ENCODE measurements around the gene RAB11FIP3. TPM values are rescaled to one million over a fixed set of nuclear protein-coding genes. Genes with fewer than 3 reads are reported as not detected.
"Not testable (repeated sequence)": the region's sequence is repeated elsewhere in the genome, so short reads cannot be mapped to it uniquely, and the experiment has no call there.

The RAB11FIP3 gene
- 12.9 and 15.2 TPM in 2 replicates for total RNA-seq (2012; rRNA removed)

- Histone ChIP-seq H3K4me2 (ENCODE audit: low read length) (peak within 1 kb of the TSS; percentile 85), H3K27me3 (ENCODE audit: control insufficient read depth, insufficient read depth, low read length) (no peaks in the 10 kb centered on the region), H3K36me3 (ENCODE audit: insufficient read depth, low read length) (peaks cover 4% of the 10 kb centered on the region), H3K9me3 (replicated peaks; ENCODE audit: low read length) (no peaks in the 10 kb centered on the region), H3K4me3 (ENCODE audit: low read length) (peak within 1 kb of the TSS; percentile 88), H3K4me1 (ENCODE audit: control insufficient read depth, insufficient read depth, low read length) (peaks cover 39% of the 10 kb centered on the region), H3K9ac (ENCODE audit: low read depth, low read length) (peak within 1 kb of the TSS; percentile 74)
These were observed at the start of gene RAB11FIP3 for GRCh38 chr16:425082-425718. RAB11FIP3 (plus strand) TSS chr16:425649; CDS start chr16:426007, 358 bp downstream.

GRCh38 chr16:375927-376816 is 49.3 kb upstream of the RAB11FIP3 start:
- no peak overlapping the region for H3K4me3 ChIP-seq (ENCODE audit: low read length)
- H3K36me3 ChIP-seq (ENCODE audit: insufficient read depth, low read length) = peaks cover 44% of the 10 kb centered on the region
- H3K27me3 ChIP-seq (ENCODE audit: control insufficient read depth, insufficient read depth, low read length) = no peaks in the 10 kb centered on the region
- H3K4me2 ChIP-seq (ENCODE audit: low read length) = no peak overlapping the region
- H3K4me1 ChIP-seq (ENCODE audit: control insufficient read depth, insufficient read depth, low read length) = no peaks in the 10 kb centered on the region
- no peak overlapping the region for H3K9ac ChIP-seq (ENCODE audit: low read depth, low read length)
- no peaks in the 10 kb centered on the region for H3K9me3 ChIP-seq (replicated peaks; ENCODE audit: low read length)

GRCh38 chr16:376817-377418 is 48.5 kb upstream of the RAB11FIP3 start:
- H3K4me1 ChIP-seq (ENCODE audit: control insufficient read depth, insufficient read depth, low read length) = no peaks in the 10 kb centered on the region
- H3K27me3 ChIP-seq (ENCODE audit: control insufficient read depth, insufficient read depth, low read length) = no peaks in the 10 kb centered on the region
- H3K4me2 ChIP-seq (ENCODE audit: low read length) = no peak overlapping the region
- H3K4me3 ChIP-seq (ENCODE audit: low read length) = no peak overlapping the region
- no peaks in the 10 kb centered on the region for H3K9me3 ChIP-seq (replicated peaks; ENCODE audit: low read length)
- H3K36me3 ChIP-seq (ENCODE audit: insufficient read depth, low read length) = peaks cover 38% of the 10 kb centered on the region
- no peak overlapping the region for H3K9ac ChIP-seq (ENCODE audit: low read depth, low read length)

DNA sequence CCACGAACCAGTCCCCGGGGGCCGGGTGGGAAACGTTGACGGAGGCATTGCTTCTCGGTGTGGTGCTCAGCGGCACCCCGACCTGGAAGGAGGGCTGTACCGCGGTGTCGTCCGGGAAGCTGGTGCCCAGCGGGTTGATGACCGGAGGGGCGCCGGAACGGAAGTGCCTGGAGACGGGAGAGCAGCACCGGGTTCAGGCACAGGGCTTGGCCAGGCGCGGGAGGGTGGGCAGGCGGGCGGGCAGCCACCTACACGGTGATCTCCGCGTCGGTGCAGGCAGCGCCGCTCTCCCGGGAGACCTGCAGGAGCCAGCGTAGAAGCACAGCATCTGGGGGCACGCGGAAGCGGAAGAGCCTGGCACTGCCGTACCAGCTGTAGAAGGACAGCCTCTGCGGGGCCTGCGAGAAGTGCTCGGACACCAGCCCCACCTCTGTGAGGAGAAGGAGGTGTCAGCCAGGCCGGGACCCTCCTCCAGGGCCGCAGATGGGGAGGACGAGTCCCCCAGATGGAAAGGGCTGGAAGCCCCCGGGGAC is 48.0 kb upstream of the RAB11FIP3 start:
- Histone ChIP-seq H3K4me2 (ENCODE audit: low read length) (no peak overlapping the region), H3K27me3 (ENCODE audit: control insufficient read depth, insufficient read depth, low read length) (no peaks in the 10 kb centered on the region), H3K4me1 (ENCODE audit: control insufficient read depth, insufficient read depth, low read length) (no peaks in the 10 kb centered on the region), H3K9me3 (replicated peaks; ENCODE audit: low read length) (no peaks in the 10 kb centered on the region), H3K9ac (ENCODE audit: low read depth, low read length) (no peak overlapping the region), H3K4me3 (ENCODE audit: low read length) (no peak overlapping the region), H3K36me3 (ENCODE audit: insufficient read depth, low read length) (peaks cover 33% of the 10 kb centered on the region)

- not testable (repeated sequence) for H3K4me1 ChIP-seq (ENCODE audit: control insufficient read depth, insufficient read depth, low read length); H3K4me3 ChIP-seq (ENCODE audit: low read length); H3K9me3 ChIP-seq (replicated peaks; ENCODE audit: low read length); H3K4me2 ChIP-seq (ENCODE audit: low read length); H3K9ac ChIP-seq (ENCODE audit: low read depth, low read length); H3K27me3 ChIP-seq (ENCODE audit: control insufficient read depth, insufficient read depth, low read length)
- H3K36me3 ChIP-seq (ENCODE audit: insufficient read depth, low read length) = peaks cover 28% of the 10 kb centered on the region
These were observed 47.2 kb upstream of the RAB11FIP3 start for GRCh38 chr16:378113-378820.

DNA sequence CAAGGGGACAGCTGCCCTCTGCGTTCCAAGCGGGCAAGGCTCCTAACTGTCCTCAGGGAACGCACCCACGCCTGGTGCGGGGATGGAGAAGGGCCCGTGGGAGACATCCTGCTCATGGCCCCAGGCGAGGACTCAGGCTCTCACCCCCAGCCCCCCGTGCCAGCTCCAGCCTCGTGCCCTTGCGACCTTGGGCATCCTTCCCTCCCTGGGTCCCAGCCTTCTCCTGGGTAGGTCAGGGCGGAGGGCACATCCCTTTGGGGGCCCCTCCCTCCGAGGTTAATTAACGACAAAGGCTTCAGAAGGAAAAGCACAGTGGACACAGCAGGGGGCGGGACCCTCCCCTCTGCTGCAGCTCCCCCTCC is 46.6 kb upstream of the RAB11FIP3 start:
- Histone ChIP-seq H3K36me3 (ENCODE audit: insufficient read depth, low read length) (peaks cover 28% of the 10 kb centered on the region), H3K4me3 (ENCODE audit: low read length) (no peak overlapping the region), H3K4me1 (ENCODE audit: control insufficient read depth, insufficient read depth, low read length) (no peaks in the 10 kb centered on the region), H3K9ac (ENCODE audit: low read depth, low read length) (no peak overlapping the region), H3K4me2 (ENCODE audit: low read length) (no peak overlapping the region), H3K9me3 (replicated peaks; ENCODE audit: low read length) (no peaks in the 10 kb centered on the region), H3K27me3 (ENCODE audit: control insufficient read depth, insufficient read depth, low read length) (no peaks in the 10 kb centered on the region)

- Histone ChIP-seq H3K36me3 (ENCODE audit: insufficient read depth, low read length) (peaks cover 25% of the 10 kb centered on the region), H3K27me3 (ENCODE audit: control insufficient read depth, insufficient read depth, low read length) (no peaks in the 10 kb centered on the region), H3K4me3 (ENCODE audit: low read length) (no peak overlapping the region), H3K4me2 (ENCODE audit: low read length) (no peak overlapping the region), H3K9me3 (replicated peaks; ENCODE audit: low read length) (no peaks in the 10 kb centered on the region), H3K4me1 (ENCODE audit: control insufficient read depth, insufficient read depth, low read length) (no peaks in the 10 kb centered on the region), H3K9ac (ENCODE audit: low read depth, low read length) (no peak overlapping the region)
These were observed 46.1 kb upstream of the RAB11FIP3 start for GRCh38 chr16:379183-379960.

GRCh38 chr16:379961-380761 is 45.3 kb upstream of the RAB11FIP3 start:
- H3K9me3 ChIP-seq (replicated peaks; ENCODE audit: low read length) = no peaks in the 10 kb centered on the region
- no peaks in the 10 kb centered on the region for H3K4me1 ChIP-seq (ENCODE audit: control insufficient read depth, insufficient read depth, low read length)
- peak overlapping the region; percentile 83 for H3K4me3 ChIP-seq (ENCODE audit: low read length)
- peaks cover 17% of the 10 kb centered on the region for H3K36me3 ChIP-seq (ENCODE audit: insufficient read depth, low read length)
- H3K4me2 ChIP-seq (ENCODE audit: low read length) = peak overlapping the region; percentile 98
- no peak overlapping the region for H3K9ac ChIP-seq (ENCODE audit: low read depth, low read length)
- no peaks in the 10 kb centered on the region for H3K27me3 ChIP-seq (ENCODE audit: control insufficient read depth, insufficient read depth, low read length)

DNA sequence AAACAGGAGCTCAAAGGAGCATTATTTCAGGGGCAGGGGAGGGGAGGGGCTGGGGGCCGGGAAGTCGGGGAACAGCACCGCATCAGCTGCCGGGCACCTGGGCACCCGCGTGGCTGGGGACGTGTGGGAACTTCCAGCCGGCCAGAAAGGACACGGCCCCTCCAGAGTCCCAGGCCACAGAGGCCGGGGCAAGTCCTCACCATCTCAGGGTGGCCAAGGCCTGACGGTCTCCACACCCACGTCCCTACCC is 44.8 kb upstream of the RAB11FIP3 start:
- Histone ChIP-seq H3K9me3 (replicated peaks; ENCODE audit: low read length) (no peaks in the 10 kb centered on the region), H3K4me1 (ENCODE audit: control insufficient read depth, insufficient read depth, low read length) (no peaks in the 10 kb centered on the region), H3K4me3 (ENCODE audit: low read length) (peak overlapping the region; percentile 83), H3K36me3 (ENCODE audit: insufficient read depth, low read length) (peaks cover 16% of the 10 kb centered on the region), H3K27me3 (ENCODE audit: control insufficient read depth, insufficient read depth, low read length) (no peaks in the 10 kb centered on the region), H3K4me2 (ENCODE audit: low read length) (peak overlapping the region; percentile 98), H3K9ac (ENCODE audit: low read depth, low read length) (peak overlapping the region; percentile 86)

DNA sequence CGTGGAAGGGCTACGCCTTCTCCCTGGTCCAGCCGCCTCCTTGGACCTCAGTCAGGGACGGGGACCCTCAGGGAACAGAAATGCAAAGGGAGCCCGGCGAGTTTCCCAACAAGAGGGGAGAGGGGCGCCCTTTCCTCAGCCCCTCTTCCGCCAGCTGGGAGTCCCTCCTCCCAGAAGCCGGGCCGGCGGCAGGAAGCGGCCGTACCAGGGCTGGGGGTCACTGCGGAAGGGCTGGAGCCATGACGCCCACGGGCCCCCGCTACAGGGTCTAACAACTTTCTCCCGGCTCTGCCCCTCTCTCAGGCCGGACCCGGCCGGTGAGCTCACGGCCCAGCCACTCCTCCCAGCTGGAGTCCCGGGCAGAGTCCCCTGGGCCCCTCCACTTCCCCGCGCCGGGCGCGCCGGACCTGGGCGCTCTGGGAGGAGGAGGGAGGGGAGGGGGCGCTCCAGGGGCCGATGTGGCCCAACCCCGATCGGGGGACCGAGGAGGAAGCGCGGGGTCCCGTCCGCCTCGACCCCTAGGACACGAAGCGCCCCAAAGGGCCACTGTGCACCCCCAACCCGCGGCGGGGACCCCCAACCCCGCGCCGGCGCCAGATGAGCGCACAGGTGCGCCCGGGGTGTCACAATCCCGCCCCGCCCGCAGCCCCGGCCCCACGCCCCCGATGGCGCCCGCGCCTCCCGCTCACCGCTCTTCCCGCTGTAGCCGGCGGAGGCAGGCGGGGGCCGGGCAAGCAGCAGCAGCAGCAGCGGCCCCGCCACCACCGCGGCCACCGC is 44.2 kb upstream of the RAB11FIP3 start:
- no peaks in the 10 kb centered on the region for H3K27me3 ChIP-seq (ENCODE audit: control insufficient read depth, insufficient read depth, low read length)
- no peaks in the 10 kb centered on the region for H3K4me1 ChIP-seq (ENCODE audit: control insufficient read depth, insufficient read depth, low read length)
- H3K4me2 ChIP-seq (ENCODE audit: low read length) = peak overlapping the region; percentile 98
- peak overlapping the region; percentile 83 for H3K4me3 ChIP-seq (ENCODE audit: low read length)
- no peaks in the 10 kb centered on the region for H3K9me3 ChIP-seq (replicated peaks; ENCODE audit: low read length)
- H3K9ac ChIP-seq (ENCODE audit: low read depth, low read length) = peak overlapping the region; percentile 86
- peaks cover 11% of the 10 kb centered on the region for H3K36me3 ChIP-seq (ENCODE audit: insufficient read depth, low read length)
